ENCODE measurements around the gene PHF14. TPM values are rescaled to one million over a fixed set of nuclear protein-coding genes. Genes with fewer than 3 reads are reported as not detected.

PHF14 gene
- total RNA-seq, 1 experiment from 2014 or later, result 40.2 TPM

DNA sequence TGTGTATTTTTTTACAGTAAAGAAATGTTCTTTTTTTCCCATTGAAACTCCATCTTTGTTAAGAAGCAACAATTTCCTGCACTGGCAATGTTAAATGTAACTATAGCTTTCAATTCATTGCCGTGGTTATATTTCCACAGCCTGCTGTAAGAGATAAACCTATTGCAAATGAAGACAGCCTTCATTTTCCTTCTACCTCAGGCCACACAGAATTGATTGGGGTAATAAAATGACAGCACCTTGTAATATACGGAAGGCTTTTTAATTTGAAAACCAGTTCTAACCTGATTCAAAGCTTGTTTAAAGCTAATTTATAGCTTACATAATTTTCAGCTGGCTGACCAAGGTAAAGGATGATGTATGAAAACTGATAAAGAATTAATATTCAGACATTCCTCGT is 161.9 kb downstream of the PHF14 start:
- TF ChIP-seq, protein P1, sequence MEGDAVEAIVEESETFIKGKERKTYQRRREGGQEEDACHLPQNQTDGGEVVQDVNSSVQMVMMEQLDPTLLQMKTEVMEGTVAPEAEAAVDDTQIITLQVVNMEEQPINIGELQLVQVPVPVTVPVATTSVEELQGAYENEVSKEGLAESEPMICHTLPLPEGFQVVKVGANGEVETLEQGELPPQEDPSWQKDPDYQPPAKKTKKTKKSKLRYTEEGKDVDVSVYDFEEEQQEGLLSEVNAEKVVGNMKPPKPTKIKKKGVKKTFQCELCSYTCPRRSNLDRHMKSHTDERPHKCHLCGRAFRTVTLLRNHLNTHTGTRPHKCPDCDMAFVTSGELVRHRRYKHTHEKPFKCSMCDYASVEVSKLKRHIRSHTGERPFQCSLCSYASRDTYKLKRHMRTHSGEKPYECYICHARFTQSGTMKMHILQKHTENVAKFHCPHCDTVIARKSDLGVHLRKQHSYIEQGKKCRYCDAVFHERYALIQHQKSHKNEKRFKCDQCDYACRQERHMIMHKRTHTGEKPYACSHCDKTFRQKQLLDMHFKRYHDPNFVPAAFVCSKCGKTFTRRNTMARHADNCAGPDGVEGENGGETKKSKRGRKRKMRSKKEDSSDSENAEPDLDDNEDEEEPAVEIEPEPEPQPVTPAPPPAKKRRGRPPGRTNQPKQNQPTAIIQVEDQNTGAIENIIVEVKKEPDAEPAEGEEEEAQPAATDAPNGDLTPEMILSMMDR (IDR thresholded peaks at IDR 0.05; ENCODE audit: unreplicated experiment), result no peak
- Mint-ChIP-seq H3K27me3 (ENCODE audit: unreplicated experiment) (no peaks in the 10 kb centered on the region), H3K4me1 (ENCODE audit: low read depth, unreplicated experiment) (no peaks in the 10 kb centered on the region), H3K27ac (ENCODE audit: unreplicated experiment) (no peak overlapping the region), H3K4me3 (ENCODE audit: low read depth, unreplicated experiment) (no peak overlapping the region), H3K9me3 (ENCODE audit: low read depth, unreplicated experiment) (no peaks in the 10 kb centered on the region), H3K36me3 (ENCODE audit: insufficient read depth, unreplicated experiment) (no peaks in the 10 kb centered on the region)
- intact Hi-C loops (cut with micrococcal nuclease; ENCODE audit: unreplicated experiment), result no loop called here
- no peak for DNase-seq
- CTCF ChIA-PET, result no interaction called here
- no TSS peak for BruUV-seq (replicated peaks)

DNA sequence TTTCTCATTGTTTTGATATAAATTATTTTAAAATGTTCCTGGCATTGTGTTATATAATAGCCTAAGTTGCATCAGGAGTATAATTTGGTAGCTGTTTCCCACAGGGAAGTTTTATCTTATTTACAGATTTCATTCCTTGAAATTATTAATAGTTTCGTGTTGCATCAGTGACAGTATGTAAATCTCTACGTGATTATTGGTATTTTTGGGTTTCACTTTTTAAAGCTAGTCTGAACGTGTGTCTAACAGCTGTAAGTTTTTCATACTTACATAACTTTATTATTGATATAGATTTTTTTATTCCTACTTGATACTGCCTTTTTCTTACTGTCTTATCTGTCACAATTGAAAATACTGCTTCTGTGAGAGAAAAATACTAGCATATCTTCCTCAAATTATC is 167.9 kb downstream of the PHF14 start:
- intact Hi-C loops (cut with micrococcal nuclease; ENCODE audit: unreplicated experiment), result no loop called here
- H3K4me1 Mint-ChIP-seq (ENCODE audit: low read depth, unreplicated experiment), result no peaks in the 10 kb centered on the region
- H3K4me3 Mint-ChIP-seq (ENCODE audit: low read depth, unreplicated experiment), result no peak overlapping the region
- no peak overlapping the region for H3K27ac Mint-ChIP-seq (ENCODE audit: unreplicated experiment)
- H3K36me3 Mint-ChIP-seq (ENCODE audit: insufficient read depth, unreplicated experiment), result no peaks in the 10 kb centered on the region
- no TSS peak for BruUV-seq (replicated peaks)
- CTCF ChIA-PET, result no interaction called here
- TF ChIP-seq, protein P1 (IDR thresholded peaks at IDR 0.05; ENCODE audit: unreplicated experiment), result no peak
- H3K9me3 Mint-ChIP-seq (ENCODE audit: low read depth, unreplicated experiment), result no peaks in the 10 kb centered on the region
- no peaks in the 10 kb centered on the region for H3K27me3 Mint-ChIP-seq (ENCODE audit: unreplicated experiment)
- no peak for DNase-seq

DNA sequence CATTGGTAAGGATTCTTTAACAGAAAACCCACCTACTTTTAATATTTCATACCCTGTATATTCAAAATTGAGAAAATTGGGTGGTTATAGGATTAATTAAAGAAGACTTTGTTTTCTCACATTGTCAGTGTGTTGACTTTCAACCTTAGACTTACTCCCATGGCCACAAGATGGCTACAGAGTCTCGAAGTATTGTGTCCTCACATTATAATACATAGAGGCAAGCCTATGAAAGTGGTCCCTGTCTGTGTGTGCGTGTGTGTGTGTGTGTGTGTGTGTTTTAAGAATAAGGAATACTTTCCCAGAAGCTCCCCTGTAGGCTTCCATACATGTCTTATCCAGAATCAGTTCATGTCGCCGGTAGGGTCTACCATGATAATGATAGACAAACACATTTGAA is 180.0 kb downstream of the PHF14 start:
- no TSS peak for BruUV-seq (replicated peaks)
- H3K9me3 Mint-ChIP-seq (ENCODE audit: low read depth, unreplicated experiment), result no peaks in the 10 kb centered on the region
- CTCF ChIA-PET, result no interaction called here
- H3K4me3 Mint-ChIP-seq (ENCODE audit: low read depth, unreplicated experiment), result no peak overlapping the region
- H3K27ac Mint-ChIP-seq (ENCODE audit: unreplicated experiment), result no peak overlapping the region
- no peaks in the 10 kb centered on the region for H3K4me1 Mint-ChIP-seq (ENCODE audit: low read depth, unreplicated experiment)
- TF ChIP-seq, protein P1 (IDR thresholded peaks at IDR 0.05; ENCODE audit: unreplicated experiment), result no peak
- H3K27me3 Mint-ChIP-seq (ENCODE audit: unreplicated experiment), result no peaks in the 10 kb centered on the region
- H3K36me3 Mint-ChIP-seq (ENCODE audit: insufficient read depth, unreplicated experiment), result no peaks in the 10 kb centered on the region
- intact Hi-C loops (cut with micrococcal nuclease; ENCODE audit: unreplicated experiment), result loop anchor here (10.0 kb wide), 1 partner anchor 191 kb away; no protein-coding TSS in a partner anchor
- DNase-seq, result no peak

DNA sequence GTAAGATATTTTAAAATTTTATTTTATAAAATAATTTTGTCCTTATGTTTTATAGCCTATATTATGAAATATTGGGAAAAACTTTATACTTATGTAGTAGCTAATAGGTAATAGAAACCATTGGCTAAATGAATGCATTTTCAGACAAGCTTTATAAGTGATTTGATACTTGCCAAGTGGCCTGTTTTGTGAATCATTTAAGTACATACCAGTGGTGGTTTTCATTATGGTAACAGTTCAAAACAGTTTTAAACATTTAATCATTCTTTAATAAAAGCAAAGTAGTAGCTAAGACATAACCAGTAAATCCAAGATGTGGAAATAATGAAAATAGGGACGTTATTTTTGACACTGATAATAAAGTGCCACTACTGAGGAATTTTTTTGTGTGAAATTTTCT is 182.2 kb downstream of the PHF14 start:
- Mint-ChIP-seq H3K27me3 (ENCODE audit: unreplicated experiment) (no peaks in the 10 kb centered on the region), H3K4me3 (ENCODE audit: low read depth, unreplicated experiment) (no peak overlapping the region), H3K4me1 (ENCODE audit: low read depth, unreplicated experiment) (no peaks in the 10 kb centered on the region), H3K27ac (ENCODE audit: unreplicated experiment) (no peak overlapping the region), H3K36me3 (ENCODE audit: insufficient read depth, unreplicated experiment) (no peaks in the 10 kb centered on the region), H3K9me3 (ENCODE audit: low read depth, unreplicated experiment) (no peaks in the 10 kb centered on the region)
- intact Hi-C loops (cut with micrococcal nuclease; ENCODE audit: unreplicated experiment), result loop anchor here (10.0 kb wide), 1 partner anchor 189 kb away; no protein-coding TSS in a partner anchor
- no TSS peak for BruUV-seq (replicated peaks)
- no peak for DNase-seq
- TF ChIP-seq, protein P1 (IDR thresholded peaks at IDR 0.05; ENCODE audit: unreplicated experiment), result no peak
- CTCF ChIA-PET, result no interaction called here

Data from Calu3 (cell line).